Lung (tissue), 12 donors: ENCODE measurements around the gene SNRNP40. TPM values are rescaled to one million over a fixed set of nuclear protein-coding genes. Genes with fewer than 3 reads are reported as not detected.

Experiments used
- ATAC-seq: fragments of 200-7000 bp; cut with Tn5 transposase; one replicate; pipeline ENCODE4 v1.9.1; 2020; ENCODE audit warnings: moderate number of reproducible peaks; ENCODE audit not compliant: insufficient read depth, low FRiP score
- DNase-seq, 3 donors: peaks; one replicate each; pipeline ENCODE4 v3.0.0-alpha.2; 2013 to 2017
- H3K27ac ChIP-seq, 2 donors: one replicate each; pipeline ENCODE4 v1.5.1; 2013; ENCODE audit warnings: mild to moderate bottlenecking in 2 of 2, moderate library complexity in 2 of 2, control low read depth in 1 of 2, inconsistent platforms in 1 of 2, low read depth in 1 of 2, low read length in 1 of 2
- H3K27me3 ChIP-seq, 3 donors: one replicate each; pipeline ENCODE4 v1.5.1; 2013; ENCODE audit warnings: low read length in 2 of 3; ENCODE audit not compliant: control insufficient read depth in 3 of 3, insufficient read depth in 3 of 3
- H3K36me3 ChIP-seq, 4 donors: one replicate each; pipeline ENCODE4 v1.5.1; 2013; ENCODE audit warnings: low read length in 4 of 4, mild to moderate bottlenecking in 1 of 4, moderate library complexity in 1 of 4; ENCODE audit not compliant: control insufficient read depth in 4 of 4, insufficient read depth in 4 of 4
- H3K4me1 ChIP-seq, 5 donors: one replicate each; pipeline ENCODE4 v1.5.1; 2013; ENCODE audit warnings: low read length in 5 of 5, mild to moderate bottlenecking in 2 of 5, moderate library complexity in 1 of 5; ENCODE audit not compliant: control insufficient read depth in 5 of 5, insufficient read depth in 5 of 5
- H3K4me3 ChIP-seq: one replicate; pipeline ENCODE4 v1.5.1; 2013; ENCODE audit warnings: mild to moderate bottlenecking, control low read depth, moderate library complexity
- H3K9ac ChIP-seq, 2 donors: one replicate each; pipeline ENCODE4 v1.5.1; 2013; ENCODE audit warnings: low read length in 2 of 2, control low read depth in 1 of 2; ENCODE audit not compliant: insufficient read depth in 1 of 2
- H3K9me3 ChIP-seq, 4 donors: one replicate each; pipeline ENCODE4 v1.5.1; 2013; ENCODE audit warnings: low read length in 3 of 4, mild to moderate bottlenecking in 1 of 4, moderate library complexity in 1 of 4; ENCODE audit not compliant: control insufficient read depth in 4 of 4, insufficient read depth in 3 of 4
- CTCF ChIP-seq: IDR thresholded peaks from 2 replicates; pipeline ENCODE4 v1.5.1; 2012; ENCODE audit warnings: mild to moderate bottlenecking; ENCODE audit errors: control extremely low read depth, extremely low read depth
- WGBS, 2 donors: extraction: QIAGEN DNeasy Blood & Tissue Kit; methylation state at CpG; one replicate each; pipeline ENCODE4 v1.1.7; 2013; 5-methylcytosine and 5-hydroxymethylcytosine counted together
- polyA plus RNA-seq, 2 donors: library from polyadenylated mRNA; stranded (reverse); fragments of 200-250 nt; gene quantifications; one replicate each; pipeline ENCODE4 v1.2.1, GENCODE V29; 2013
- total RNA-seq, 2 donors: library from RNA; depleted of rRNA in 1 of 2; stranded (reverse); fragments of >200 nt in 1 of 2; gene quantifications; one replicate each; pipeline ENCODE4 v1.2.1, GENCODE V29; 2014 to 2021
- donor health status: control.
- donor health status: control.
- donor health status: Bipolar disorder and iron deficiency.
- donor health status: healthy.
- donor health status: DM: yes; HTN: yes; CAD: no.

Gene SNRNP40
- total and polyA plus RNA-seq, 4 donors = 15.0 to 71.7 (median 38.5) TPM

- Histone ChIP-seq H3K9me3 (no peaks in the 10 kb centered on the region), H3K27me3 (no peaks in the 10 kb centered on the region), H3K27ac (no peak overlapping the region), H3K4me1 (peaks cover 0 to 12% (median 4%) of the 10 kb centered on the region in 5 donors), H3K36me3 (no peaks in the 10 kb centered on the region), H3K4me3 (no peak overlapping the region), H3K9ac (no peak overlapping the region)
- no peak for ATAC-seq
- DNase-seq = no peak
- 83 to 85% methylated on average over 8 of the region's 8 CpGs for WGBS, 2 donors
- no peak for TF ChIP-seq CTCF
Observed at GRCh38 chr1:31218705-31219104, 77.9 kb downstream of the SNRNP40 start.

GRCh38 chr1:31216016-31216415, 80.6 kb downstream of the SNRNP40 start:
- ATAC-seq (no peak), DNase-seq (peak; percentile 79 to 90 (median 79))
- H3K4me3 ChIP-seq = no peak overlapping the region
- no peaks in the 10 kb centered on the region for H3K9me3 ChIP-seq
- TF ChIP-seq CTCF = no peak
- no peaks in the 10 kb centered on the region for H3K36me3 ChIP-seq
- H3K27ac ChIP-seq = peak overlapping the region in 1 of 2 donors; percentile 17
- H3K9ac ChIP-seq = no peak overlapping the region
- H3K4me1 ChIP-seq = peaks cover 0 to 12% (median 4%) of the 10 kb centered on the region in 5 donors
- H3K27me3 ChIP-seq = no peaks in the 10 kb centered on the region
- 13 to 17% methylated on average over 10 of the region's 10 CpGs for WGBS, 2 donors

- ATAC-seq = no peak
- H3K4me1 ChIP-seq = peaks cover 0 to 12% (median 4%) of the 10 kb centered on the region in 5 donors
- no peaks in the 10 kb centered on the region for H3K36me3 ChIP-seq
- H3K27ac ChIP-seq = no peak overlapping the region
- no peak for TF ChIP-seq CTCF
- H3K4me3 ChIP-seq = no peak overlapping the region
- H3K27me3 ChIP-seq = no peaks in the 10 kb centered on the region
- H3K9ac ChIP-seq = no peak overlapping the region
- 68 to 69% methylated on average over 11 of the region's 11 CpGs for WGBS, 2 donors
- DNase-seq = peak in 1 of 3 donors; percentile 22
- H3K9me3 ChIP-seq = peaks cover 0 to 4% (median 0%) of the 10 kb centered on the region in 4 donors
Observed at GRCh38 chr1:31215065-31215570, 81.5 kb downstream of the SNRNP40 start.
